NCI-H748 (cell line): ENCODE data around the gene DDX56.
A peak's percentile ranks its signal among the peaks of the same experiment; 100 is the strongest.

Experiments used
- DNase-seq: peaks from one replicate; lab custom pipeline; 2025; ENCODE audit not compliant: unreplicated experiment; lab: John Stamatoyannopoulos, UW

The DDX56 gene

DNA sequence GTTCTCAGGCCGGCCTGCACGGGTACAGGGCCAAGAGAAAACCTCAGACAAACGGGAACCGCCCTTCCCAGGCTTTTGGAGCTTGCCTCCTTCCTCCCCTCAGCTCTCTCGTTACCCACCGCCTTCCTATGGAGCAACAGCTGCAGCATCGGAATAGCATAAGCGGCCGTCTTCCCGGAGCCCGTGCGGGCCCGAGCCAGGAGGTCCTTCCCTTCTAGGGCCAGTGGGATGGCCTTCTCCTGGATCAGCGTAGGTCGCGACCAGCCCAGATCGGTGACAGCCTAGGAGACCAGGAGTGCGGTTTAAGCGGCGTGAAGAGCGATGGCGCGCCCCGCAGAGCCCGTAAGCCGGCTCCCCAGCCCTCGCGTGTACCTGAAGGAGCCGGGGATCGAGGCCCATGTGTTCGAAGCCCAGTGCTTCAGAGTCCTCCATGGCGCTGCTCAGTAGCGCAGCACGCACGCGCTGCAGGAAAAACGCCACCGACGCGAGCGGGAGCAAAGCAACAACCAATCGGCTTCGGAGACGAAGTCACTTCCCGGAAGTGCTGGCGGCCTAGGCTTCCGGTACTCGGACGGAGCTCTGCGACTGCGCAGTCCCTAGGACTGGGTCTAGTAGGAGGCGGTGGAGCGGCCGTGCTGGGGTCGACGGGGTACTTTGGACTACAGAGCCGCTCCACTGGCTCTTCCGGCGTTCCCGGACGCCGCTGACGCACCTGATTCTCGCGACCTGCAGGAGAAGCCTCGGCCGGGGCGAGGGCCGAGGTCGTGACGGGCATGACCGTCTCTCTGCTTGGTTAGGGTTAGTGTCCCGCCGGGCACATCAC lies at the start of gene DDX56:
Gene DDX56, minus strand, starts transcription at position 445 of the 823 bp plus-strand sequence. Its CDS starts 13 bp downstream, at position 432.
- peak; percentile 97 for DNase-seq

- no peak for DNase-seq
Observed at GRCh38 chr7:44622342-44623151, 48.8 kb upstream of the DDX56 start.

GRCh38 chr7:44621750-44622103 lies 48.0 kb upstream of the DDX56 start:
- no peak for DNase-seq

DNA sequence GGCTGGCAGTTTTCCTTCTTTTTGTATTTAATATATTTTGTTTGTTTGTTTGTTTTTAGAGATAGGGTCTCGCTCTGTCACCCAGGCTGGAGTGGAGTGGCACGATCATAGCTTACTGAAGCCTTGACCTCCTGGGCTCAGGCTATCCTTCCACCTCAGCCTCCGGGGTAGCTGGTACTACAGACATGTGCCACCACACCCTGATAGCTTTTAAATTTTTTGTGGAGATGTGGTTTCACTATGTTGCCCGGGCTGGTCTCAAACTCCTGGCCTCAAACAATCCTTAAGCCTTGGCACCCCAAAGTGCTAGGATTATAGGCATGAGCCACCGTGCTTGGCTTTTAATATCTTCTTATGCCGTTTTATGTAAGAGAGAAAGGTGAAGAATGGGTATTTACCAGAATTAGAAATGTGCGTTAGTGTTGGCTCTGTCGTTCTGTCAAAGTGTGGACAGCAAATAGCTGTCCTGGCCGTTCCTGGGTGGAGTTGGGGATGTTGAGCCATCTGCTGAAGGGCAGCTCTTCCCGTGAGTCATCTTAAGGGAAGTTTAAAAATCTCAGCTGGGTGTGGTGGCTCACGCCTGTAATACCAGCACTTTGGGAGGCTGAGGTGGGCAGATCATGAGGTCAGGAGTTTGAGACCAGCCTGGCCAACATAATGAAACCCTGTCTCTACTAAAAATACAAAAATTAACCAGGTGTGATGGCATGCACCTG lies 47.5 kb upstream of the DDX56 start:
- DNase-seq = no peak

DNA sequence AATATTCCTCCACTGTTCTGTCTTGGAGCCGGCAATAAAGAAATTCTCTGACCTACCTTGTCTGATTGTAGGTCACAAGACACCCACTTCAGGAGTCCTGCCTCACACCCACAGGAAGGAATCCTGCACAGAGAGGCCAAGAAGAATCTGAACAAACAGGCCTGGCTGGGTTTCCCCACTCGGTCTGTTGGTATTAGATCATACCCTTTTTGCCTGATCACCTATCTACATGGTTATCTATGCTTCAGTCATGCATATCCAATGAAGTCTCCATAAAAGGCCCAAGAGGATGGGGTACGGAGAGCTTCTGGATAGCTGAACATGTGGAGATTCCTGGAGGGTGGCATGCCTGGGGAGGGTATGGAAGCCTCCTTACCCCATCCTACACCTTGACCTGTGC lies 45.0 kb upstream of the DDX56 start:
- no peak for DNase-seq

GRCh38 chr7:44618045-44618444 lies 44.3 kb upstream of the DDX56 start:
- no peak for DNase-seq

DNA sequence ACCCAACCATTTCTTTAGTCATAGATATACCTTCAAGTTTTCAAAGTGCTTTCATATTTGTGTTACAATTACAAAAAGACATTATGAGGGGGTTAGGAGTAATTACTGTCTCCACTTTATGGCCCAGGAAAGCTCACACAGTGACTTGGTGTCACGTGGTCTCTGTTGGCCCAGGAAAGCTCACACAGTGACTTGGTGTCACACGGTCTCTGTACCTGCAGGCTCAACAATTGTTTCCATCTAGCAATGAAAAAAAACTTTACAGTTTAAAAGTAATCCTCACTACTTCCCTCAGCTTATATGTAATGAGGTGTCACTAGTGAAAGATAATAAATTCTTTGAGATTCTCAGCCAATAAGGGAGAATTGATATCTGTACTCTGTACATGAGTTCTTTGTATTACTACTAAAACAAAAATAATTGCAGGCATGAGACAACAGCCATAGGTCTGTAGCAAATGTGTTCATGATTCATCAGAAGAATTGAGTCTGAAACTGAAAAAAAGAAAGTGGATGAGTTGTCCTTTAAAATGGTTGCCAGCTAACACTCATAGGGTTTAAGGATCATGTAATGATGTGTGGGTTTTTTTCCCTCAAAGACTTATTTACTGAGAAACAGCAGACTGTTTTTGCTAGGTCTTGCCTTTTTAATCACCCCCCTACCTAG lies 43.6 kb upstream of the DDX56 start:
- DNase-seq = no peak

DNA sequence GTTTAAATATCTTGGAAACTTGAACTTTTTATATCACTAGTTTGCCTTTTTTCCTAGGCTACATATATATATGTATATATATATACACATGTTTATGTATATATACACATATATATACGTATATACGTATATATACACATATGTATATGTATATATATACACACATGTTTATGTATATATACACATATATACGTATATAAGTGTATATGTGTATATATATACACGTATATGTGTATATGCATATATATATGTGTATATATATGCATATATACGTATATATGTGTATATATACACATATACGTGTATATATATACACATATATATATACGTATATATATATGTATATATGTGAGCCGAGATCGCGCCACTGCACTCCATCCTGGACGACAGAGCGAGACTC lies 42.8 kb upstream of the DDX56 start:
- no peak for DNase-seq

DNA sequence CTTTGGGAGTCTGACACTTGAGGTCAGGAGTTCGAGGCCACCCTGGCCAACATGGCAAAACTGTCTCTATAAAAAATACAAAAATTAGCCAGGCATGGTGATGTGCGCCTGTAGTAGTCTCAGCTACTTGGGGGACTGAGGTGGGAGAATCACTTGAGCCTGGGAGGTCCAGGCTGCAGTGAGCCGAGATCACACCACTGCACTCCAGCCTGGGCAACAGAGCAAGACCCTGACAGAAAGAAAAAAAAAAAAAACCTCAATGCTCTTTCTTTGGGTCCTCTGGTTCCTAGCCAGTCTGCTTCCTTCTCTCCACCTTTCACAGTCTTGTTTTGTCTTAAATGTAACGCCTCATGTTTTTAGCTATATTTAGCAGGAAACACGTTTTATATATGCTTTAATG lies 42.1 kb upstream of the DDX56 start:
- no peak for DNase-seq

GRCh38 chr7:44615149-44615611 lies 41.5 kb upstream of the DDX56 start:
- DNase-seq = no peak

DNA sequence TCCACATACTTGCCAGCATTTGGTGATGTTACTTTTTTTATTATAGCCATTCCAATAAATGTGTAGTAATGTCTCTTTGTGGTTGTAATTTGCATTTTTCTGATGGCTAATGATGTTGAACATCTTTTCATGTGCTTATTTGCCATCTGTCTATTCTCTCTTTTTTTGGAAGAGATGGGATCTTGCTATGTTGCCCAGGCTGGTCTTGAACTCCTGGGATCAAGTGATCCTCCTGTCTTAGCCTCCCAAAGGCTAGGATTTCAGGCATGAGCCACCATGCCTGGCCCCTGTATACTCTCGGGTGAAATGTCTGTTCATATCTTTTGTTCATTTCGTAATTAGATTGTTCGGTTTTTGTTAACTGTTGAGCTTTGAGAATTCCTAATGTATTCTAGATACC lies 36.1 kb upstream of the DDX56 start:
- DNase-seq = no peak

DNA sequence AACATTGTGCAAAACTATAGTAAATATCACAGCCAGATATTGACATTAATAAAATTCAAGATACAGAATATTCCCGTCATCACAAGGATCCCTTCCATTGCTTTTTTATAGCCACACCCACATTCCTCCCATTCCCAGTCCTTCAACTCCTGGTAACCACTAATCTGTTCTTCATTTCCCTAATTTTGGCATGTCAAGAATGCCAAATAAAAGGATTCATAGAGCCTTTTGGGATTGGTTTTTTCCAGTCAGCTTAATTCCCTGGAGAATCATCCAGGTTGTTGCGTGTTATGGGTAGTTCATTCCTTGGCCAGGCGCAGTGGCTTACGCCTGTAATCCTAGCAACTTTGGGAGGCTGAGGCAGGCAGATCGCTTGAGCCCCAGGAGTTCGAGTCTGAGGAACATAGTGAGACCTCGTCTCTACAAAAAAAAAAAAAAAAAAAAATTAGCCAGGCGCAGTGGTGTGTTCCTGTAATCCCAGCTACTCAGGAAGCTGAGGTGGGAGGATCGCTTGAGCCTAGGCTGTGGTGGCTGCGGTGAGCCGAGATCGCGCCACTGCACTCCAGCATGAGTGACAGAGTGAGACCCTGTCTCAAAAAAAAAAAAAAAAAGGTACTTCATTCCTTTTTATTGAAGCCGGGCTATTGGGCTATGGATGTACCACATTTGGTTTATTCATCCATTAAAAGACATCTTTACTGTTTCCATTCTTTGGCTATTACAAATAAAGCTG lies 35.4 kb upstream of the DDX56 start:
- no peak for DNase-seq

DNA sequence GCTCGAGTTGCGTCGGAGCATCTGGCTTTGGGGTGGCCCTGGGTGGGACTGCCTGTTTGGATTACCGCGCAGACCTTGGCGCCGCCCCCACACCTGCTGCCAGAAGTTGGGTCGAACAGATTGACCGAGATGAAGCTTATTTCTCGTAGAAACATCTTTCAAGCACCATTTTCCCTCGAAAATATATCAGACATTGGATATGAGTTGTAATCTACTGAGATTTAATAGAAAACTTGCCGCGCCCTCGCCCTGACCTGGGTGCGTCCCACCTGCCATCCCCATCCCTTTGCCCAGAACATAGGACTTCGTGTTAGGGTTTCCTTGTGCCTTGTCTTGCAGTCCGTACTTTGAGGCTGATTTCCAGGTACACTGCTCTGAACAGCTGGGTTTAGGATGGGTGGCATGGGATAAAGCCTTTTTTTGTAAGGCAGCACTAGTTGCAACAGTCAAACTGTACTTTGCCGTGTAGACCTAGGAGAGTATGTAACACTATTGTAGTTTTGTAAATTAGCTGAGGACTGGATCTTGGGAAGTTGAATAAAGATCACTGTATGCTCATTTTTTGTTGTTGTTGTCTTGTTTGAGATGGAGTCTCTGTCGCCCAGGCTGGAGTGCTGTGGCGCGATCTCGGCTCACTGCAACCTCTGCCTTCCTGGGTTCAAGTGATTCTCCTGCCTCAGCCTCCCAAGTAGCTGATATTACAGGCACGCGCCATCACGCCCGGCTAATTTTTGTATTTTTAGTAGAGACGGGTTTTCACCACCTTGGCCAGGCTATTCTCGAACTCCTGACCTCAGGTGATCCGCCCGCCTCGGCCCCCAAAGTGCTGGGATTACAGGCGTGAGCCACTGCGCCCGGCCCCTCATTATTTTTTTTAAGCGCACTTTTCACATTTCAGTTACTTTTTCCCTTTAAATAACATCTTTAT lies 33.7 kb upstream of the DDX56 start:
- DNase-seq = peak; percentile 49

DNA sequence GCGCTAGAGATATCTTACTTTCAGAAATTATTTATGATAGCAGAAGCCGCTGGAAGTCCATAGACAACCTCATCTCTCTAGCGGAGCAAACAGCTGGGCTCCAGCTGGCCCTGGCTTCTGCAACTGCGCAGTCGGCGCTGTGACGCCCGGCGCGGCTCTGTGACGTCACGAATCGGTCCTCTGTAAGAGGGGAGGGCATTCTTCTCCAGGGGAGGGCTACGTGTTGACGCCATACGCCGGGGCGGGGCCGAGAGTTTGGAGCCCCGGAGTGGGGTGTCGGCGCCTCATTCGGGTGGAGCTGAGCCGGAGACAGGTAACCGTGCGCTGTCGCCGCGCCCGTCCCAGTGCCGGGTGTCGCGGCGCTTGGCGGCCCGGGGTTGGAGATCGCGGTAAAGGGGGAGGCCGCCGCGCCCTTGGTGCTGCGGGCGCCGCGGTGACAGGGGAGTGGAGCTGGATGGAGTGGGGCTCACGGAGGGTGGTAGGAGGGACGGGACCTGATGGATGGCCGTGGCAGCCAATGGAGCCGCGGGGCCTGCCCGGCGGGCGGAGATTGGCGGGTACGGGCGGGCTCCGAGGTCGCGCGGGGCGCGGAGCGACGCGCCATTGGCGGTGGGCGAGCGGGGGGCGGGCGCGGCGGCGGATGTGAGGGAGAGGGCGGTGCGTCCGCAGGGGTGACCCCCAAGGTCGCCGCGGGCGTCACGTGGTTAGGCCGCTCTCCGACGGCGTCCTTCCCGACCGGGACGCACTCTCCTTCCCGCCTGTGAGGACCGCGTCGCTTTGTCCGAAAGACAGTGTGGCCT lies 32.8 kb upstream of the DDX56 start, which contains the start of gene OGDH:
Gene OGDH, plus strand, starts transcription at position 287 of the 800 bp plus-strand sequence. CDS start 17,717 bp downstream, outside the sequence.
- DNase-seq = peak; percentile 99

DNA sequence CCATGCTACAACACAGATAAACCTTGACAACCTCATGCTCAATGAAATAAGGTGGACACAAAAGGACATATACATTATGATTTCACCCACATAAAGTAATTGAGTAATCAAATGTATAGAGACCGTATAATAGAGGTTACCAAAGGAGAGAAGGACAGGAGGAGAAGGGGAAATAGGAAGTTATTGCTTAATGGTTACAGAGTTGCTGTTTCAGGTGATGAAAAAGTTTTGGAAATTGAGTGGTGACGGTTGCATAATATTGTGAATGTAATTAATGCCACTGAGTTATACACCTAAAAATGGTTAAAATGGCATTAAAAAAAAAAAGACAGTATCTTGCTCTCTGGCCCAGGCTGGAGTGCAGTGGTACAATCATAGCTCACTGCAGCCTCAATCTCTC lies 31.2 kb upstream of the DDX56 start:
- no peak for DNase-seq

GRCh38 chr7:44603193-44603592 lies 29.5 kb upstream of the DDX56 start:
- no peak for DNase-seq

GRCh38 chr7:44602576-44602910 lies 28.8 kb upstream of the DDX56 start:
- no peak for DNase-seq

DNA sequence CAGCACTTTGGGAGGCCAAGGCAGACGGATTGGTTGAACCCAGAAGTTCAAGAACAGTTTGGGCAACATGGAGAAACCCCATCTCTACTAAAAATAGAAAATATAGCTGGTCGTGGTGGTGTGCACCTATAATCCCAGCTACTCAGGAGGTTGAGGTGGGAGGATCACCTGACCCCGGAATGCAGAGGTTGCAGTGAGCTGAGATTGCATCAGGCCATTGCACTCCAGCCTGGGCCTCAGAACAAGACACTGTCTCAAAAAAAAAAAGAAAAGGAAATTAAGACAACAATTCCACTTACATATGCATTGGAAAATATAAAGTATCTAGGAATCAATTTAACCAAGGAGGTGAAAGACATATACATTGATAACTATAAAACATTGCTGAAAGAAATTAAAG lies 25.5 kb upstream of the DDX56 start:
- DNase-seq = no peak
